Adrenal gland (tissue), 12 donors: ENCODE data around the gene PRSS21. TPM values are rescaled to one million over a fixed set of nuclear protein-coding genes. Genes with fewer than 3 reads are reported as not detected.

Source experiments
- DNase-seq, 7 donors: peaks; one replicate each; pipeline ENCODE4 v3.0.0-alpha.2; 2019 to 2020
- H3K27ac ChIP-seq, 5 donors: fragments of 200-600 bp; sonication (generic) in 4 of 5; 1 replicate in 3 of 5; 2 replicates in 2 of 5; pipeline versions ENCODE4 v1.5.1 to v1.8.0; 2016 to 2020; ENCODE audit warnings: mild to moderate bottlenecking in 1 of 5
- H3K27me3 ChIP-seq: fragments of 200-600 bp; 2 replicates; pipeline ENCODE4 v1.8.0; 2021
- H3K36me3 ChIP-seq, 2 donors: fragments of 200-600 bp; replicated peaks in 1 of 2; 1 replicate in 1 of 2; 2 replicates in 1 of 2; pipeline versions ENCODE4 v1.5.1 to v1.8.0; 2018 to 2022
- H3K4me1 ChIP-seq, 2 donors: fragments of 200-600 bp; replicated peaks in 1 of 2; 1 replicate in 1 of 2; 2 replicates in 1 of 2; pipeline versions ENCODE4 v1.5.1 to v1.8.0; 2018 to 2021
- H3K4me3 ChIP-seq, 4 donors: fragments of 200-600 bp; sonication (generic) in 3 of 4; one replicate each; pipeline ENCODE4 v1.5.1; 2016 to 2018
- H3K9me3 ChIP-seq, 3 donors: fragments of 200-600 bp; sonication (generic) in 1 of 3; replicated peaks in 1 of 3; 1 replicate in 2 of 3; 2 replicates in 1 of 3; pipeline versions ENCODE4 v1.5.1 to v1.8.0; 2016 to 2021
- CTCF ChIP-seq, 6 experiments: fragments of 450-650 bp in 4 of 6; fragments of 200-600 bp in 2 of 6; sonication (generic) in 1 of 6; IDR thresholded peaks; 1 replicate in 5 of 6; 2 replicates in 1 of 6; pipeline versions ENCODE4 v1.5.1 to v1.8.0; 2016 to 2021; ENCODE audit warnings: antibody characterized with exemption in 6 of 6, mild to moderate bottlenecking in 2 of 6, moderate library complexity in 1 of 6
- POLR2A ChIP-seq, 2 donors: fragments of 450-650 bp; IDR thresholded peaks; one replicate each; pipeline ENCODE4 v1.6.1; 2017; ENCODE audit warnings: antibody characterized with exemption in 2 of 2, mild to moderate bottlenecking in 2 of 2, moderate library complexity in 1 of 2
- WGBS, 4 donors: extraction: QIAGEN DNeasy Blood & Tissue Kit in 2 of 4; methylation state at CpG; one replicate each; pipeline versions ENCODE4 v1.1.5 to v1.1.7; 2013 to 2017; 5-methylcytosine and 5-hydroxymethylcytosine counted together
- intact Hi-C, 2 donors: fragments of 100-400 bp; cut with DNase I; formaldehyde crosslinking; loops; one replicate each; pipeline versions ENCODE4 v1.14.1 to v1.15.0; 2022 to 2023
- polyA plus RNA-seq, 3 donors: library from polyadenylated mRNA; stranded (reverse); fragments of 200-250 nt in 2 of 3; fragments of 350-450 nt in 1 of 3; fragmentation: Illumina TruSeq in 1 of 3; extraction: RNeasy Lipid Tissue Mini Kit (QIAGEN cat#74804) in 1 of 3; gene quantifications; one replicate each; pipeline ENCODE4 v1.2.3, GENCODE V29; 2013 to 2014
- total RNA-seq, 9 donors: library from RNA; depleted of rRNA in 4 of 9; stranded (reverse); fragments of >200 nt in 4 of 9; fragments of 120-200 nt in 1 of 9; fragmentation: NEBNext Ultra II Directional in 1 of 9; extraction: Animal tissue kit (Norgen Biotek cat#: 25700) in 1 of 9; gene quantifications; one replicate each; pipeline versions ENCODE4 v1.1.0 to v1.2.4, GENCODE V29; 2013 to 2023
- donor health status: healthy with polysubstance abuse.
- donor health status: Bipolar disorder and iron deficiency.
- donor health status: DM: yes; HTN: yes; CAD: no.
- donor health status: DM: no; HTN: no; CAD: no.
- donor health status: DM: no; HTN: no; CAD: no.
- donor health status: DM: yes; HTN: yes; CAD: no.

The PRSS21 gene
- total and polyA plus RNA-seq, 12 donors: 0.20 to 2.6 (median 0.85) TPM; not detected in 6

GRCh38 chr16:2842340-2843000 lies 25.4 kb downstream of the PRSS21 start:
- Histone ChIP-seq H3K9me3 (no peaks in the 10 kb centered on the region), H3K36me3 (no peaks in the 10 kb centered on the region), H3K27me3 (peaks cover 5% of the 10 kb centered on the region), H3K27ac (peak overlapping the region in 1 of 5 donors; percentile 28), H3K4me3 (peak overlapping the region in 2 of 4 donors; percentile 6 to 46), H3K4me1 (peaks cover 0 to 6% of the 10 kb centered on the region in 2 donors)
- TF ChIP-seq POLR2A (IDR thresholded peaks at IDR 0.05): no peak
- peak in 5 of 6 experiments; percentile 21 to 66 (median 36) for TF ChIP-seq CTCF (IDR thresholded peaks at IDR 0.05)
- 22 to 48% (median 42%) methylated on average over 24 to 40 of the region's 40 CpGs for WGBS, 4 donors
- DNase-seq: peak; percentile 28 to 71 (median 53)
- intact Hi-C loops: no loop called here

- WGBS, 4 donors: 86 to 93% (median 90%) methylated on average over 7 to 8 of the region's 8 CpGs
- peaks cover 0 to 6% of the 10 kb centered on the region in 2 donors for H3K4me1 ChIP-seq
- TF ChIP-seq CTCF (IDR thresholded peaks at IDR 0.05): no peak
- no peak for TF ChIP-seq POLR2A (IDR thresholded peaks at IDR 0.05)
- no peak overlapping the region for H3K27ac ChIP-seq
- intact Hi-C loops: no loop called here
- H3K36me3 ChIP-seq: no peaks in the 10 kb centered on the region
- H3K27me3 ChIP-seq: peaks cover 2% of the 10 kb centered on the region
- no peak overlapping the region for H3K4me3 ChIP-seq
- H3K9me3 ChIP-seq: no peaks in the 10 kb centered on the region
- DNase-seq: no peak
Measured at GRCh38 chr16:2843526-2843925, 26.5 kb downstream of the PRSS21 start.

GRCh38 chr16:2845116-2845515 lies 28.1 kb downstream of the PRSS21 start:
- intact Hi-C loops: no loop called here
- H3K27ac ChIP-seq: no peak overlapping the region
- no peak for DNase-seq
- H3K9me3 ChIP-seq: no peaks in the 10 kb centered on the region
- 75 to 87% (median 78%) methylated on average over 5 of the region's 5 CpGs for WGBS, 4 donors
- no peak overlapping the region for H3K4me3 ChIP-seq
- H3K27me3 ChIP-seq: peaks cover 4% of the 10 kb centered on the region
- no peaks in the 10 kb centered on the region for H3K36me3 ChIP-seq
- peaks cover 0 to 6% of the 10 kb centered on the region in 2 donors for H3K4me1 ChIP-seq
- TF ChIP-seq CTCF (IDR thresholded peaks at IDR 0.05): no peak
- TF ChIP-seq POLR2A (IDR thresholded peaks at IDR 0.05): no peak

- Histone ChIP-seq H3K4me1 (peaks cover 0 to 6% of the 10 kb centered on the region in 2 donors), H3K27me3 (peaks cover 4% of the 10 kb centered on the region), H3K36me3 (no peaks in the 10 kb centered on the region), H3K9me3 (no peaks in the 10 kb centered on the region), H3K27ac (peak overlapping the region in 1 of 5 donors; percentile 73), H3K4me3 (no peak overlapping the region)
- 42 to 50% (median 44%) methylated on average over 3 of the region's 3 CpGs for WGBS, 4 donors
- DNase-seq: peak in 5 of 7 donors; percentile 43 to 70 (median 62)
- TF ChIP-seq POLR2A (IDR thresholded peaks at IDR 0.05) (no peak), CTCF (IDR thresholded peaks at IDR 0.05) (no peak)
- intact Hi-C loops: no loop called here
Measured at GRCh38 chr16:2846511-2847310, 29.7 kb downstream of the PRSS21 start.
